Measurements from ENCODE around the gene ADAM17. TPM values are rescaled to one million over a fixed set of nuclear protein-coding genes. Genes with fewer than 3 reads are reported as not detected.

Gene ADAM17
- total and polyA plus RNA-seq, 2 of the 8 experiments (the other 6 are each of a cell fraction or from before 2014, with no cell fraction given) = 6.5 to 23.5 TPM

- no peak overlapping the region for H3K4me3 ChIP-seq (ENCODE audit: extremely low read depth in 1 of 4, insufficient read depth in 2 of 4, low read depth in 3 of 4, low read length in 4 of 4)
- no peak overlapping the region for H3K23ac ChIP-seq (ENCODE audit: insufficient read length)
- no peak overlapping the region for H3K56ac ChIP-seq (replicated peaks; ENCODE audit: insufficient read length, low read depth, low read length)
- H3K4me1 ChIP-seq (replicated peaks in 1 of 4; ENCODE audit: control insufficient read depth in 3 of 4, insufficient read depth in 4 of 4, low read length in 3 of 4) = no peaks in the 10 kb centered on the region
- no peak overlapping the region for H2AK5ac ChIP-seq (ENCODE audit: low read depth, low read length)
- H3K9me3 ChIP-seq (ENCODE audit: insufficient read depth in 2 of 2, low read depth in 1 of 2, low read length in 1 of 2) = no peaks in the 10 kb centered on the region
- no peak for DNase-seq (ENCODE audit: low read depth in 1 of 2, low spot score in 2 of 2)
- peaks cover 0 to 7% of the 10 kb centered on the region in 2 experiments for H4K20me1 ChIP-seq (replicated peaks in 1 of 2; ENCODE audit: control insufficient read depth in 1 of 2, insufficient read depth in 2 of 2, low read length in 2 of 2)
- no peak overlapping the region for H4K91ac ChIP-seq (replicated peaks; ENCODE audit: insufficient read length, low read length)
- H2BK20ac ChIP-seq (ENCODE audit: low read length) = no peak overlapping the region
- H3K36me3 ChIP-seq (ENCODE audit: control insufficient read depth in 2 of 4, insufficient read depth in 4 of 4, low read length in 3 of 4) = peaks cover 11 to 29% (median 23%) of the 10 kb centered on the region in 4 experiments; a peak in 7 of 8 replicates
- no peaks in the 10 kb centered on the region for H3K79me1 ChIP-seq (ENCODE audit: low read depth, low read length)
- no peak overlapping the region for H2BK15ac ChIP-seq (ENCODE audit: low read length)
- no peaks in the 10 kb centered on the region for H3K27me3 ChIP-seq (replicated peaks in 1 of 4; ENCODE audit: control insufficient read depth in 3 of 4, extremely low read depth in 1 of 4, insufficient read depth in 3 of 4, low read length in 3 of 4)
- ChIA-PET POLR2A (ENCODE audit: partially characterized antibody) (interaction anchor here (3.0 kb wide), 1 partner anchor 14 kb away, joined by 7 read pairs; no protein-coding TSS in a partner anchor), CTCF (ENCODE audit: partially characterized antibody) (no interaction called here)
- H4K8ac ChIP-seq (ENCODE audit: extremely low read depth, insufficient read depth, low read length) = no peak overlapping the region
- H3K18ac ChIP-seq (ENCODE audit: extremely low read depth, low read length) = no peak overlapping the region
- H3K27ac ChIP-seq (ENCODE audit: low read depth, low read length) = no peak overlapping the region
- H4K5ac ChIP-seq (ENCODE audit: insufficient read length, low read depth, low read length) = no peak overlapping the region
- H3K79me2 ChIP-seq (ENCODE audit: control insufficient read depth in 1 of 2, insufficient read depth in 2 of 2, low read length in 2 of 2) = no peaks in the 10 kb centered on the region
- H2AFZ ChIP-seq (ENCODE audit: low read length) = no peak overlapping the region
- no peak overlapping the region for H3K14ac ChIP-seq (ENCODE audit: insufficient read length)
- WGBS, 2 experiments (ENCODE audit: extremely low coverage in 1 of 2, insufficient coverage in 1 of 2, insufficient read length in 1 of 2, insufficient replicate concordance in 2 of 2, low coverage in 1 of 2, low lambda C conversion rate in 2 of 2, missing lambda C conversion rate in 1 of 2) = 67% methylated on average over 1 of the region's 1 CpG; no CpG with 5 or more reads in 1 of the 2 experiments
- H3K4me2 ChIP-seq (ENCODE audit: insufficient read depth in 1 of 2, low read depth in 2 of 2, low read length in 2 of 2) = no peak overlapping the region
- FAIRE-seq = no peak
- TF ChIP-seq CTCF (IDR thresholded peaks at IDR 0.05; ENCODE audit: control extremely low read depth in 1 of 3, insufficient read depth in 1 of 3, low read depth in 1 of 3, low read length in 3 of 3) (no peak), USF2 (IDR thresholded peaks at IDR 0.05; ENCODE audit: low read length) (no peak), CREB1 (IDR thresholded peaks at IDR 0.05) (no peak), SIN3A (conservative IDR thresholded peaks at IDR 0.05 in 1 of 2, IDR thresholded peaks at IDR 0.05 in 1 of 2; ENCODE audit: low read depth in 1 of 2, low read length in 2 of 2) (no peak), CEBPB (IDR thresholded peaks at IDR 0.05; ENCODE audit: low read depth, low read length) (no peak)
- H3K9ac ChIP-seq (replicated peaks in 1 of 4; ENCODE audit: extremely low read depth in 1 of 4, low read depth in 3 of 4, low read length in 3 of 4) = no peak overlapping the region
- H3K4ac ChIP-seq (replicated peaks; ENCODE audit: insufficient read length, low read depth, low read length) = no peak overlapping the region
- H2BK120ac ChIP-seq (replicated peaks; ENCODE audit: low read depth, low read length) = no peak overlapping the region
- H3K23me2 ChIP-seq (ENCODE audit: low read depth, low read length) = no peaks in the 10 kb centered on the region
- no peak overlapping the region for H2BK5ac ChIP-seq (ENCODE audit: low read depth, low read length)
- no peak overlapping the region for H2BK12ac ChIP-seq (ENCODE audit: low read depth, low read length)
Measured at GRCh38 chr2:9498210-9498609, 57.4 kb downstream of the ADAM17 start.

All from H1 (cell line).